RWPE1 (cell line): ENCODE results near the gene PAK6.
A peak's percentile ranks its signal among the peaks of the same experiment; 100 is the strongest.

Source experiments
- CTCF ChIA-PET: fragments of 350-600 bp; sonication (Branson Sonifier 250); formaldehyde crosslinking; extraction: SDS; loops from one replicate; lab custom pipeline; 2021; lab: Yijun Ruan, JAX
- POLR2A ChIA-PET: fragments of 400-600 bp; formaldehyde crosslinking; extraction: SDS; loops from one replicate; lab custom pipeline; 2020; ENCODE audit warnings: antibody characterized with exemption; ENCODE audit not compliant: low non-redundant PET; lab: Yijun Ruan, JAX
- DNase-seq: peaks from one replicate; pipeline ENCODE4 v3.0.0; 2012; ENCODE audit warnings: low spot score
- H3K27ac ChIP-seq: fragments of 450-650 bp; 2 replicates; pipeline ENCODE4 v1.5.1; 2017
- CTCF ChIP-seq: fragments of 450-650 bp; conservative IDR thresholded peaks from 2 replicates; pipeline ENCODE4 v1.5.1; 2017; ENCODE audit warnings: low read depth, mild to moderate bottlenecking

PAK6 gene

GRCh38 chr15:40289140-40289775 lies 50.4 kb downstream of the PAK6 start:
- CTCF ChIA-PET, result interaction anchor here (0.5 to 2.5 kb wide), 14 partner anchors 9 to 150 kb away, joined by 3 to 18 read pairs (median 4); partner anchors contain the start of gene CCDC9B
- no peak overlapping the region for H3K27ac ChIP-seq
- TF ChIP-seq CTCF, result no peak
- DNase-seq, result peak; percentile 63
- POLR2A ChIA-PET, result no interaction called here

GRCh38 chr15:40290545-40290917 lies 51.7 kb downstream of the PAK6 start:
- CTCF ChIA-PET, result interaction anchor here (0.5 to 1.8 kb wide), 7 partner anchors 11 to 133 kb away, joined by 3 to 18 read pairs (median 3); no protein-coding TSS in a partner anchor
- POLR2A ChIA-PET, result interaction anchor here (0.9 kb wide), 1 partner anchor 16 kb away, joined by 3 read pairs; no protein-coding TSS in a partner anchor
- TF ChIP-seq CTCF, result no peak
- H3K27ac ChIP-seq, result no peak overlapping the region
- no peak for DNase-seq

GRCh38 chr15:40290918-40291574 lies 52.2 kb downstream of the PAK6 start:
- DNase-seq, result peak; percentile 71
- POLR2A ChIA-PET, result interaction anchor here (0.9 kb wide), 1 partner anchor 16 kb away, joined by 3 read pairs; no protein-coding TSS in a partner anchor

GRCh38 chr15:40292246-40292645 lies 53.4 kb downstream of the PAK6 start:
- no peak for DNase-seq
- H3K27ac ChIP-seq, result no peak overlapping the region
- POLR2A ChIA-PET, result no interaction called here
- CTCF ChIA-PET, result interaction anchor here (1.0 to 1.5 kb wide), 2 partner anchors 17 to 75 kb away, joined by 5 to 6 read pairs; no protein-coding TSS in a partner anchor
- TF ChIP-seq CTCF, result no peak

More at GRCh38 chr15:40290918-40291574, 52.2 kb downstream of the PAK6 start:
- H3K27ac ChIP-seq, result peak overlapping the region; percentile 20; the same call in 1 of the 2 replicates
- TF ChIP-seq CTCF, result no peak
- CTCF ChIA-PET, result interaction anchor here (0.5 to 1.8 kb wide), 9 partner anchors 10 to 1653 kb away, joined by 3 to 5 read pairs (median 3); partner anchors contain the start of gene PLCB2

- no peak overlapping the region for H3K27ac ChIP-seq
- no peak for DNase-seq
- TF ChIP-seq CTCF, result no peak
- POLR2A ChIA-PET, result interaction anchor here (0.6 kb wide), 1 partner anchor 44 kb away, joined by 3 read pairs; no protein-coding TSS in a partner anchor
- CTCF ChIA-PET, result interaction anchor here (0.6 to 1.5 kb wide), 5 partner anchors 18 to 129 kb away, joined by 3 to 6 read pairs (median 3); no protein-coding TSS in a partner anchor
These were observed 54.1 kb downstream of the PAK6 start for GRCh38 chr15:40293006-40293405.
